Colonic mucosa (tissue), 4 donors: Measurements from ENCODE around the gene MARCHF10. TPM values are rescaled to one million over a fixed set of nuclear protein-coding genes. Genes with fewer than 3 reads are reported as not detected.

Experiments
- DNase-seq: peaks from one replicate; pipeline ENCODE4 v3.0.0-alpha.2; 2020
- H3K27ac ChIP-seq: fragments of 200-600 bp; one replicate; pipeline ENCODE4 v1.8.0; 2021
- H3K27me3 ChIP-seq: fragments of 200-600 bp; one replicate; pipeline ENCODE4 v1.8.0; 2021
- H3K36me3 ChIP-seq: fragments of 200-600 bp; one replicate; pipeline ENCODE4 v1.8.0; 2021
- H3K4me1 ChIP-seq: fragments of 200-600 bp; one replicate; pipeline ENCODE4 v1.8.0; 2021; ENCODE audit warnings: mild to moderate bottlenecking
- H3K4me3 ChIP-seq: fragments of 200-600 bp; one replicate; pipeline ENCODE4 v1.8.0; 2021
- H3K9ac ChIP-seq, 2 donors: one replicate each; pipeline ENCODE4 v1.7.0; 2013; ENCODE audit warnings: control low read depth in 2 of 2, low read depth in 2 of 2, low read length in 2 of 2
- H3K9me3 ChIP-seq: fragments of 200-600 bp; one replicate; pipeline ENCODE4 v1.8.0; 2021
- CTCF ChIP-seq: fragments of 200-600 bp; IDR thresholded peaks from one replicate; pipeline ENCODE4 v1.8.0; 2022; ENCODE audit warnings: antibody characterized with exemption, mild to moderate bottlenecking
- intact Hi-C: fragments of 100-400 bp; cut with DNase I; formaldehyde crosslinking; loops from one replicate; pipeline ENCODE4 v1.14.1; 2022
- total RNA-seq, 2 donors: library from RNA; stranded (reverse); fragmentation: NEBNext Ultra II Directional in 1 of 2; extraction: Animal tissue kit (Norgen Biotek cat#: 25700) in 1 of 2; gene quantifications; one replicate each; pipeline ENCODE4 v1.2.1, GENCODE V29; 2021
- donor health status: healthy.
- donor health status: DM: no; HTN: no; CAD: no.
- donor health status: DM: no; HTN: no; CAD: no.

The MARCHF10 gene
- total RNA-seq, 2 donors from 2014 or later, result not detected

GRCh38 chr17:62716834-62717588 lies 91.1 kb downstream of the MARCHF10 start:
- no peak for TF ChIP-seq CTCF
- H3K36me3 ChIP-seq, result no peaks in the 10 kb centered on the region
- no peak overlapping the region for H3K9ac ChIP-seq
- intact Hi-C loops, result no loop called here
- no peak for DNase-seq
- no peaks in the 10 kb centered on the region for H3K4me1 ChIP-seq
- H3K27ac ChIP-seq, result no peak overlapping the region
- no peaks in the 10 kb centered on the region for H3K9me3 ChIP-seq
- no peaks in the 10 kb centered on the region for H3K27me3 ChIP-seq
- H3K4me3 ChIP-seq, result no peak overlapping the region

GRCh38 chr17:62715882-62716390 lies 92.2 kb downstream of the MARCHF10 start:
- Histone ChIP-seq H3K4me3 (no peak overlapping the region), H3K36me3 (no peaks in the 10 kb centered on the region), H3K27ac (no peak overlapping the region), H3K4me1 (no peaks in the 10 kb centered on the region), H3K9me3 (no peaks in the 10 kb centered on the region), H3K27me3 (no peaks in the 10 kb centered on the region), H3K9ac (no peak overlapping the region)
- no peak for DNase-seq
- no peak for TF ChIP-seq CTCF
- intact Hi-C loops, result no loop called here

- Histone ChIP-seq H3K27me3 (no peaks in the 10 kb centered on the region), H3K4me3 (no peak overlapping the region), H3K9me3 (no peaks in the 10 kb centered on the region), H3K27ac (no peak overlapping the region), H3K9ac (no peak overlapping the region), H3K36me3 (no peaks in the 10 kb centered on the region), H3K4me1 (no peaks in the 10 kb centered on the region)
- TF ChIP-seq CTCF, result no peak
- intact Hi-C loops, result no loop called here
- DNase-seq, result no peak
These were observed 93.9 kb downstream of the MARCHF10 start for GRCh38 chr17:62714016-62714777.

GRCh38 chr17:62713086-62713881 lies 94.8 kb downstream of the MARCHF10 start:
- intact Hi-C loops, result no loop called here
- DNase-seq, result no peak
- H3K27me3 ChIP-seq, result no peaks in the 10 kb centered on the region
- no peak overlapping the region for H3K27ac ChIP-seq
- H3K4me3 ChIP-seq, result no peak overlapping the region
- no peaks in the 10 kb centered on the region for H3K4me1 ChIP-seq
- H3K9ac ChIP-seq, result no peak overlapping the region
- H3K36me3 ChIP-seq, result no peaks in the 10 kb centered on the region
- H3K9me3 ChIP-seq, result no peaks in the 10 kb centered on the region
- no peak for TF ChIP-seq CTCF

GRCh38 chr17:62712171-62712581 lies 95.9 kb downstream of the MARCHF10 start:
- H3K4me3 ChIP-seq, result no peak overlapping the region
- H3K27me3 ChIP-seq, result no peaks in the 10 kb centered on the region
- no peak overlapping the region for H3K9ac ChIP-seq
- intact Hi-C loops, result no loop called here
- TF ChIP-seq CTCF, result no peak
- no peaks in the 10 kb centered on the region for H3K9me3 ChIP-seq
- no peak for DNase-seq
- no peaks in the 10 kb centered on the region for H3K36me3 ChIP-seq
- no peak overlapping the region for H3K27ac ChIP-seq
- no peaks in the 10 kb centered on the region for H3K4me1 ChIP-seq
